ENCODE measurements around the gene MCHR2.

The MCHR2 gene

GRCh38 chr6:99991955-99992354 is 2.1 kb downstream of the MCHR2 start:
- Histone ChIP-seq H3K4me3 (ENCODE audit: low read depth, low read length) (no peak overlapping the region), H3K4me1 (no peaks in the 10 kb centered on the region), H3K27ac (no peak overlapping the region), H3K27me3 (ENCODE audit: control insufficient read depth, insufficient read depth, low read length) (no peaks in the 10 kb centered on the region), H3K79me2 (no peaks in the 10 kb centered on the region), H3K9ac (no peak overlapping the region), H3K4me2 (ENCODE audit: low read length) (no peak overlapping the region), H3K9me3 (ENCODE audit: control insufficient read depth, low read length) (no peaks in the 10 kb centered on the region), H3K36me3 (ENCODE audit: control insufficient read depth, insufficient read depth, low read length) (no peaks in the 10 kb centered on the region), H2AFZ (no peak overlapping the region)
- TF ChIP-seq CTCF (IDR thresholded peaks at IDR 0.05) = no peak

- H3K4me3 ChIP-seq (ENCODE audit: low read depth, low read length) = no peak overlapping the region
- no peak overlapping the region for H3K9ac ChIP-seq
Observed at GRCh38 chr6:99980741-99981140, 13.3 kb downstream of the MCHR2 start.

GRCh38 chr6:99979953-99980352 is 14.1 kb downstream of the MCHR2 start:
- no peak overlapping the region for H2AFZ ChIP-seq

More at GRCh38 chr6:99980741-99981140, 13.3 kb downstream of the MCHR2 start:
- H3K4me2 ChIP-seq (ENCODE audit: low read length) = no peak overlapping the region
- H3K27ac ChIP-seq = no peak overlapping the region
- no peak for TF ChIP-seq CTCF (IDR thresholded peaks at IDR 0.05)
- no peaks in the 10 kb centered on the region for H3K4me1 ChIP-seq
- no peak overlapping the region for H2AFZ ChIP-seq
- H3K27me3 ChIP-seq (ENCODE audit: control insufficient read depth, insufficient read depth, low read length) = no peaks in the 10 kb centered on the region
- H3K9me3 ChIP-seq (ENCODE audit: control insufficient read depth, low read length) = no peaks in the 10 kb centered on the region
- H3K36me3 ChIP-seq (ENCODE audit: control insufficient read depth, insufficient read depth, low read length) = no peaks in the 10 kb centered on the region
- H3K79me2 ChIP-seq = no peaks in the 10 kb centered on the region

GRCh38 chr6:99967052-99967451 is 27.0 kb downstream of the MCHR2 start:
- H3K4me2 ChIP-seq (ENCODE audit: low read length) = no peak overlapping the region
- H2AFZ ChIP-seq = no peak overlapping the region
- H3K36me3 ChIP-seq (ENCODE audit: control insufficient read depth, insufficient read depth, low read length) = no peaks in the 10 kb centered on the region
- no peaks in the 10 kb centered on the region for H3K27me3 ChIP-seq (ENCODE audit: control insufficient read depth, insufficient read depth, low read length)
- peaks cover under 1% of the 10 kb centered on the region for H3K9me3 ChIP-seq (ENCODE audit: control insufficient read depth, low read length)
- H3K27ac ChIP-seq = no peak overlapping the region
- H3K9ac ChIP-seq = no peak overlapping the region
- TF ChIP-seq CTCF (IDR thresholded peaks at IDR 0.05) = no peak
- H3K79me2 ChIP-seq = no peaks in the 10 kb centered on the region
- H3K4me3 ChIP-seq (ENCODE audit: low read depth, low read length) = no peak overlapping the region
- H3K4me1 ChIP-seq = no peaks in the 10 kb centered on the region

More at GRCh38 chr6:99979953-99980352, 14.1 kb downstream of the MCHR2 start:
- Histone ChIP-seq H3K79me2 (no peaks in the 10 kb centered on the region), H3K4me3 (ENCODE audit: low read depth, low read length) (no peak overlapping the region), H3K9me3 (ENCODE audit: control insufficient read depth, low read length) (no peaks in the 10 kb centered on the region), H3K27ac (no peak overlapping the region), H3K27me3 (ENCODE audit: control insufficient read depth, insufficient read depth, low read length) (no peaks in the 10 kb centered on the region), H3K4me1 (no peaks in the 10 kb centered on the region), H3K36me3 (ENCODE audit: control insufficient read depth, insufficient read depth, low read length) (no peaks in the 10 kb centered on the region), H3K4me2 (ENCODE audit: low read length) (no peak overlapping the region), H3K9ac (no peak overlapping the region)
- TF ChIP-seq CTCF (IDR thresholded peaks at IDR 0.05) = no peak

- Histone ChIP-seq H3K4me3 (ENCODE audit: low read depth, low read length) (no peak overlapping the region), H2AFZ (no peak overlapping the region), H3K4me2 (ENCODE audit: low read length) (no peak overlapping the region), H3K79me2 (no peaks in the 10 kb centered on the region), H3K27me3 (ENCODE audit: control insufficient read depth, insufficient read depth, low read length) (no peaks in the 10 kb centered on the region), H3K9ac (no peak overlapping the region), H3K4me1 (no peaks in the 10 kb centered on the region), H3K9me3 (ENCODE audit: control insufficient read depth, low read length) (peaks cover 2% of the 10 kb centered on the region), H3K27ac (no peak overlapping the region), H3K36me3 (ENCODE audit: control insufficient read depth, insufficient read depth, low read length) (no peaks in the 10 kb centered on the region)
- no peak for TF ChIP-seq CTCF (IDR thresholded peaks at IDR 0.05)
Observed at GRCh38 chr6:99960027-99960426, 34.0 kb downstream of the MCHR2 start.
